ENCODE data around the gene TRAK2.

DNA sequence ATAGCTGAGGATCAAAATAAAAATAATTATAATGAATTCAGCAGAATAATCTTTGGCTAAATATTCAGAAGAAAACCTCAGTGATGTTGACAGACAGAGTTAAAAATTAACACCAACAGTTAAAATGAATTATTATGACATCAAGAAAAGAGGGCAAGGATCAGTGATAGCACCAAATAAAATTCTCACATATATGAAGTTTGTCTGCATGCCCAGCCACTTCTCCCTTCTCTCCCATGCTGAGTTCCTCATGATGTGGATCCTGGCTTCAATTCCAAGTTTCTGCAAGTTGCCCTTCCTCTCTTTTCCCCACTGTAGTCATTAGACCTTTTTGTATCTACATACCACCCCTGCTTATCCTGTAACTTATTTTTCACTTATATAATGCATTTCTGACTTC is 7.1 kb upstream of the TRAK2 start:
- TF ChIP-seq, protein P1, sequence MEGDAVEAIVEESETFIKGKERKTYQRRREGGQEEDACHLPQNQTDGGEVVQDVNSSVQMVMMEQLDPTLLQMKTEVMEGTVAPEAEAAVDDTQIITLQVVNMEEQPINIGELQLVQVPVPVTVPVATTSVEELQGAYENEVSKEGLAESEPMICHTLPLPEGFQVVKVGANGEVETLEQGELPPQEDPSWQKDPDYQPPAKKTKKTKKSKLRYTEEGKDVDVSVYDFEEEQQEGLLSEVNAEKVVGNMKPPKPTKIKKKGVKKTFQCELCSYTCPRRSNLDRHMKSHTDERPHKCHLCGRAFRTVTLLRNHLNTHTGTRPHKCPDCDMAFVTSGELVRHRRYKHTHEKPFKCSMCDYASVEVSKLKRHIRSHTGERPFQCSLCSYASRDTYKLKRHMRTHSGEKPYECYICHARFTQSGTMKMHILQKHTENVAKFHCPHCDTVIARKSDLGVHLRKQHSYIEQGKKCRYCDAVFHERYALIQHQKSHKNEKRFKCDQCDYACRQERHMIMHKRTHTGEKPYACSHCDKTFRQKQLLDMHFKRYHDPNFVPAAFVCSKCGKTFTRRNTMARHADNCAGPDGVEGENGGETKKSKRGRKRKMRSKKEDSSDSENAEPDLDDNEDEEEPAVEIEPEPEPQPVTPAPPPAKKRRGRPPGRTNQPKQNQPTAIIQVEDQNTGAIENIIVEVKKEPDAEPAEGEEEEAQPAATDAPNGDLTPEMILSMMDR (conservative IDR thresholded peaks at IDR 0.05; ENCODE audit: low read depth in 2 of 2) = no peak
- no peak for TF ChIP-seq EZH2 (IDR thresholded peaks at IDR 0.05; ENCODE audit: low read depth, unreplicated experiment)
- no peak for TF ChIP-seq POLR2AphosphoS5 (IDR thresholded peaks at IDR 0.05; ENCODE audit: low read depth)
- TF ChIP-seq, protein P2, sequence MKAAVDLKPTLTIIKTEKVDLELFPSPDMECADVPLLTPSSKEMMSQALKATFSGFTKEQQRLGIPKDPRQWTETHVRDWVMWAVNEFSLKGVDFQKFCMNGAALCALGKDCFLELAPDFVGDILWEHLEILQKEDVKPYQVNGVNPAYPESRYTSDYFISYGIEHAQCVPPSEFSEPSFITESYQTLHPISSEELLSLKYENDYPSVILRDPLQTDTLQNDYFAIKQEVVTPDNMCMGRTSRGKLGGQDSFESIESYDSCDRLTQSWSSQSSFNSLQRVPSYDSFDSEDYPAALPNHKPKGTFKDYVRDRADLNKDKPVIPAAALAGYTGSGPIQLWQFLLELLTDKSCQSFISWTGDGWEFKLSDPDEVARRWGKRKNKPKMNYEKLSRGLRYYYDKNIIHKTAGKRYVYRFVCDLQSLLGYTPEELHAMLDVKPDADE (IDR thresholded peaks at IDR 0.05) = no peak
- no peak for TF ChIP-seq EZH2phosphoT487 (IDR thresholded peaks at IDR 0.05; ENCODE audit: unreplicated experiment)
- TF ChIP-seq JUNB (IDR thresholded peaks at IDR 0.05; ENCODE audit: unreplicated experiment) = no peak
- no peak for TF ChIP-seq CREB1 (CRISPR knock-in tag; IDR thresholded peaks at IDR 0.05; ENCODE audit: low read depth)
- TF ChIP-seq, protein P3, sequence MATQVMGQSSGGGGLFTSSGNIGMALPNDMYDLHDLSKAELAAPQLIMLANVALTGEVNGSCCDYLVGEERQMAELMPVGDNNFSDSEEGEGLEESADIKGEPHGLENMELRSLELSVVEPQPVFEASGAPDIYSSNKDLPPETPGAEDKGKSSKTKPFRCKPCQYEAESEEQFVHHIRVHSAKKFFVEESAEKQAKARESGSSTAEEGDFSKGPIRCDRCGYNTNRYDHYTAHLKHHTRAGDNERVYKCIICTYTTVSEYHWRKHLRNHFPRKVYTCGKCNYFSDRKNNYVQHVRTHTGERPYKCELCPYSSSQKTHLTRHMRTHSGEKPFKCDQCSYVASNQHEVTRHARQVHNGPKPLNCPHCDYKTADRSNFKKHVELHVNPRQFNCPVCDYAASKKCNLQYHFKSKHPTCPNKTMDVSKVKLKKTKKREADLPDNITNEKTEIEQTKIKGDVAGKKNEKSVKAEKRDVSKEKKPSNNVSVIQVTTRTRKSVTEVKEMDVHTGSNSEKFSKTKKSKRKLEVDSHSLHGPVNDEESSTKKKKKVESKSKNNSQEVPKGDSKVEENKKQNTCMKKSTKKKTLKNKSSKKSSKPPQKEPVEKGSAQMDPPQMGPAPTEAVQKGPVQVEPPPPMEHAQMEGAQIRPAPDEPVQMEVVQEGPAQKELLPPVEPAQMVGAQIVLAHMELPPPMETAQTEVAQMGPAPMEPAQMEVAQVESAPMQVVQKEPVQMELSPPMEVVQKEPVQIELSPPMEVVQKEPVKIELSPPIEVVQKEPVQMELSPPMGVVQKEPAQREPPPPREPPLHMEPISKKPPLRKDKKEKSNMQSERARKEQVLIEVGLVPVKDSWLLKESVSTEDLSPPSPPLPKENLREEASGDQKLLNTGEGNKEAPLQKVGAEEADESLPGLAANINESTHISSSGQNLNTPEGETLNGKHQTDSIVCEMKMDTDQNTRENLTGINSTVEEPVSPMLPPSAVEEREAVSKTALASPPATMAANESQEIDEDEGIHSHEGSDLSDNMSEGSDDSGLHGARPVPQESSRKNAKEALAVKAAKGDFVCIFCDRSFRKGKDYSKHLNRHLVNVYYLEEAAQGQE (IDR thresholded peaks at IDR 0.05; ENCODE audit: unreplicated experiment) = no peak
- TF ChIP-seq STAT1 (IDR thresholded peaks at IDR 0.05; ENCODE audit: unreplicated experiment) = no peak
- TF ChIP-seq ZNF114 (CRISPR knock-in tag; IDR thresholded peaks at IDR 0.05) = no peak
- no peak for TF ChIP-seq ZNF331 (CRISPR knock-in tag; IDR thresholded peaks at IDR 0.05; ENCODE audit: low read depth)

Measured in GM23338 (cell line).